Muscle layer of colon (tissue), 2 donors: ENCODE data around the gene EPB41.
"Not testable (repeated sequence)": the region's sequence is repeated elsewhere in the genome, so short reads cannot be mapped to it uniquely, and the experiment has no call there.

Experiments used
- H3K27ac ChIP-seq: one replicate; pipeline ENCODE4 v1.7.0; 2013; ENCODE audit warnings: low read depth, mild to moderate bottlenecking, low read length, moderate library complexity
- H3K27me3 ChIP-seq, 2 donors: one replicate each; pipeline ENCODE4 v1.7.0; 2013; ENCODE audit warnings: low read length in 2 of 2, mild to moderate bottlenecking in 2 of 2; ENCODE audit not compliant: insufficient read depth in 2 of 2, control insufficient read depth in 1 of 2
- H3K36me3 ChIP-seq: one replicate; pipeline ENCODE4 v1.7.0; 2013; ENCODE audit warnings: mild to moderate bottlenecking, low read length; ENCODE audit not compliant: insufficient read depth
- H3K4me1 ChIP-seq: one replicate; pipeline ENCODE4 v1.7.0; 2013; ENCODE audit warnings: mild to moderate bottlenecking, low read length; ENCODE audit not compliant: insufficient read depth
- H3K4me3 ChIP-seq, 2 donors: one replicate each; pipeline ENCODE4 v1.7.0; 2013; ENCODE audit warnings: low read length in 2 of 2, low read depth in 1 of 2, mild to moderate bottlenecking in 1 of 2, moderate library complexity in 1 of 2
- H3K9ac ChIP-seq: one replicate; pipeline ENCODE4 v1.7.0; 2013; ENCODE audit warnings: low read length
- H3K9me3 ChIP-seq: one replicate; pipeline ENCODE4 v1.7.0; 2013; ENCODE audit warnings: mild to moderate bottlenecking, low read length
- donor health status: abdominal sarcoma.
- donor health status: Adenocarcinoma of cecum.

The EPB41 gene

GRCh38 chr1:29043274-29043965 lies 129.1 kb downstream of the EPB41 start:
- Histone ChIP-seq H3K27me3 (no peaks in the 10 kb centered on the region), H3K4me1 (no peaks in the 10 kb centered on the region), H3K36me3 (no peaks in the 10 kb centered on the region), H3K4me3 (no peak overlapping the region), H3K27ac (no peak overlapping the region), H3K9me3 (no peaks in the 10 kb centered on the region), H3K9ac (no peak overlapping the region)

- H3K9me3 ChIP-seq = no peaks in the 10 kb centered on the region
- no peak overlapping the region for H3K4me3 ChIP-seq
- H3K27ac ChIP-seq = no peak overlapping the region
- H3K9ac ChIP-seq = no peak overlapping the region
- H3K36me3 ChIP-seq = no peaks in the 10 kb centered on the region
- H3K27me3 ChIP-seq = no peaks in the 10 kb centered on the region
- no peaks in the 10 kb centered on the region for H3K4me1 ChIP-seq
These were observed 129.6 kb downstream of the EPB41 start for GRCh38 chr1:29044010-29044409.

GRCh38 chr1:29045663-29046062 lies 131.3 kb downstream of the EPB41 start:
- H3K9me3 ChIP-seq, H3K36me3 ChIP-seq, H3K9ac ChIP-seq, H3K27me3 ChIP-seq, H3K4me3 ChIP-seq, H3K27ac ChIP-seq: not testable (repeated sequence)
- H3K4me1 ChIP-seq = peaks cover 13% of the 10 kb centered on the region

GRCh38 chr1:29047142-29047541 lies 132.8 kb downstream of the EPB41 start:
- Histone ChIP-seq H3K9ac (no peak overlapping the region), H3K9me3 (no peaks in the 10 kb centered on the region), H3K27ac (no peak overlapping the region), H3K36me3 (no peaks in the 10 kb centered on the region), H3K27me3 (no peaks in the 10 kb centered on the region), H3K4me3 (no peak overlapping the region), H3K4me1 (peaks cover 13% of the 10 kb centered on the region)

- Histone ChIP-seq H3K4me1 (peaks cover 13% of the 10 kb centered on the region), H3K27me3 (no peaks in the 10 kb centered on the region), H3K27ac (no peak overlapping the region), H3K4me3 (no peak overlapping the region), H3K9ac (no peak overlapping the region), H3K9me3 (no peaks in the 10 kb centered on the region), H3K36me3 (no peaks in the 10 kb centered on the region)
These were observed 135.8 kb downstream of the EPB41 start for GRCh38 chr1:29050166-29050565.

GRCh38 chr1:29052100-29052499 lies 137.7 kb downstream of the EPB41 start:
- Histone ChIP-seq H3K4me3 (no peak overlapping the region), H3K36me3 (no peaks in the 10 kb centered on the region), H3K4me1 (peaks cover 13% of the 10 kb centered on the region), H3K9me3 (no peaks in the 10 kb centered on the region), H3K9ac (no peak overlapping the region), H3K27ac (no peak overlapping the region), H3K27me3 (no peaks in the 10 kb centered on the region)

- no peaks in the 10 kb centered on the region for H3K9me3 ChIP-seq
- H3K4me3 ChIP-seq = no peak overlapping the region
- no peak overlapping the region for H3K9ac ChIP-seq
- H3K4me1 ChIP-seq = peaks cover 13% of the 10 kb centered on the region
- no peak overlapping the region for H3K27ac ChIP-seq
- no peaks in the 10 kb centered on the region for H3K36me3 ChIP-seq
- no peaks in the 10 kb centered on the region for H3K27me3 ChIP-seq
These were observed 138.6 kb downstream of the EPB41 start for GRCh38 chr1:29052941-29053340.

- Histone ChIP-seq H3K27ac (no peak overlapping the region), H3K36me3 (no peaks in the 10 kb centered on the region), H3K27me3 (no peaks in the 10 kb centered on the region), H3K4me1 (peaks cover 4% of the 10 kb centered on the region), H3K4me3 (no peak overlapping the region), H3K9ac (no peak overlapping the region), H3K9me3 (no peaks in the 10 kb centered on the region)
These were observed 140.8 kb downstream of the EPB41 start for GRCh38 chr1:29055160-29055559.

- Histone ChIP-seq H3K9me3 (no peaks in the 10 kb centered on the region), H3K4me3 (no peak overlapping the region)
These were observed 141.9 kb downstream of the EPB41 start for GRCh38 chr1:29056256-29056655.

GRCh38 chr1:29057700-29058099 lies 143.3 kb downstream of the EPB41 start:
- Histone ChIP-seq H3K4me3 (no peak overlapping the region), H3K36me3 (no peaks in the 10 kb centered on the region), H3K4me1 (no peaks in the 10 kb centered on the region)

More at GRCh38 chr1:29056256-29056655, 141.9 kb downstream of the EPB41 start:
- Histone ChIP-seq H3K36me3 (no peaks in the 10 kb centered on the region), H3K9ac (no peak overlapping the region), H3K27me3 (no peaks in the 10 kb centered on the region), H3K4me1 (no peaks in the 10 kb centered on the region), H3K27ac (no peak overlapping the region)

GRCh38 chr1:29062157-29062942 lies 148.0 kb downstream of the EPB41 start:
- Histone ChIP-seq H3K4me3 (no peak overlapping the region), H3K9ac (no peak overlapping the region), H3K4me1 (no peaks in the 10 kb centered on the region), H3K36me3 (no peaks in the 10 kb centered on the region), H3K27me3 (no peaks in the 10 kb centered on the region), H3K27ac (no peak overlapping the region), H3K9me3 (no peaks in the 10 kb centered on the region)

More at GRCh38 chr1:29057700-29058099, 143.3 kb downstream of the EPB41 start:
- Histone ChIP-seq H3K9me3 (no peaks in the 10 kb centered on the region), H3K27me3 (no peaks in the 10 kb centered on the region), H3K9ac (no peak overlapping the region), H3K27ac (no peak overlapping the region)
